ENCODE results near the gene ZMYND15.

The ZMYND15 gene

GRCh38 chr17:4788807-4789700 is 49.4 kb downstream of the ZMYND15 start, which contains the start of gene GLTPD2:
TSS of gene GLTPD2 (plus strand) at chr17:4788964. CDS start at chr17:4789012, 48 bp downstream.
- FAIRE-seq = no peak

GRCh38 chr17:4789701-4789950 is 50.0 kb downstream of the ZMYND15 start:
- no peak for FAIRE-seq

- FAIRE-seq = no peak
These were observed 50.5 kb downstream of the ZMYND15 start for GRCh38 chr17:4789951-4790704.

- no peak for FAIRE-seq
These were observed 51.1 kb downstream of the ZMYND15 start for GRCh38 chr17:4790705-4791088.

- no peak for FAIRE-seq
These were observed 55.5 kb downstream of the ZMYND15 start for GRCh38 chr17:4795168-4795567.

Data from endometrium (tissue), 2 donors.